ENCODE data around the gene BRIP1. TPM values are rescaled to one million over a fixed set of nuclear protein-coding genes. Genes with fewer than 3 reads are reported as not detected.

Gene BRIP1
- total and polyA plus RNA-seq, 2 experiments from 2014 or later = 8.0 to 23.1 TPM

- TF ChIP-seq ZNF462 (CRISPR knock-in tag; IDR thresholded peaks at IDR 0.05) (no peak), ZNF114 (CRISPR knock-in tag; IDR thresholded peaks at IDR 0.05) (no peak), ZNF331 (CRISPR knock-in tag; IDR thresholded peaks at IDR 0.05; ENCODE audit: low read depth) (no peak)
Observed at GRCh38 chr17:61783556-61784304, 79.6 kb downstream of the BRIP1 start (continued).

GRCh38 chr17:61783120-61783519 lies 80.2 kb downstream of the BRIP1 start:
- Histone ChIP-seq H3K36me3 (ENCODE audit: insufficient read depth) (no peaks in the 10 kb centered on the region), H3K9me2 (ENCODE audit: insufficient read depth) (no peaks in the 10 kb centered on the region), H4K20me1 (replicated peaks; ENCODE audit: insufficient read depth) (no peaks in the 10 kb centered on the region), H3K27me3 (ENCODE audit: insufficient read depth) (no peaks in the 10 kb centered on the region), H3K79me2 (replicated peaks; ENCODE audit: insufficient read depth) (no peaks in the 10 kb centered on the region), H3K4me3 (no peak overlapping the region), H3F3A (replicated peaks; ENCODE audit: low read depth) (no peaks in the 10 kb centered on the region), H3K4me1 (ENCODE audit: insufficient read depth) (no peaks in the 10 kb centered on the region), H2AFZ (no peak overlapping the region), H3K27ac (ENCODE audit: low read depth) (no peak overlapping the region), H3K4me2 (no peak overlapping the region)
- no peaks in the 10 kb centered on the region for H3K27me3 Mint-ChIP-seq (ENCODE audit: insufficient read depth, low read depth, poor library complexity)
- ATAC-seq (no peak), DNase-seq (ENCODE audit: low spot score) (no peak)
- no peaks in the 10 kb centered on the region for H3K9me3 Mint-ChIP-seq
- H3K27ac Mint-ChIP-seq = no peak overlapping the region
- no peaks in the 10 kb centered on the region; the same call in 2 of the 3 replicates for H3K36me3 Mint-ChIP-seq (ENCODE audit: low read depth)
- H3K4me1 Mint-ChIP-seq = no peaks in the 10 kb centered on the region
- H3K4me3 Mint-ChIP-seq = no peak overlapping the region
- TF ChIP-seq ZNF331 (CRISPR knock-in tag; IDR thresholded peaks at IDR 0.05; ENCODE audit: low read depth) (no peak), STAT1 (IDR thresholded peaks at IDR 0.05; ENCODE audit: unreplicated experiment) (no peak), ZNF114 (CRISPR knock-in tag; IDR thresholded peaks at IDR 0.05) (no peak), EZH2phosphoT487 (IDR thresholded peaks at IDR 0.05; ENCODE audit: unreplicated experiment) (no peak), JUNB (IDR thresholded peaks at IDR 0.05; ENCODE audit: unreplicated experiment) (no peak), CREB1 (CRISPR knock-in tag; IDR thresholded peaks at IDR 0.05; ENCODE audit: low read depth) (no peak), NANOG (IDR thresholded peaks at IDR 0.05; ENCODE audit: borderline replicate concordance) (no peak), REST (IDR thresholded peaks at IDR 0.05; ENCODE audit: unreplicated experiment) (no peak)

Measured in GM23338 (cell line).